Choroid plexus epithelial cell (primary cell): ENCODE data around the gene FREM2.

Experiments used
- DNase-seq: peaks from one replicate; pipeline ENCODE4 v3.0.0-alpha.2; 2010; ENCODE audit warnings: low read depth
- H3K4me3 ChIP-seq: 2 replicates; pipeline ENCODE4 v1.5.1; 2011; ENCODE audit warnings: low read depth, mild to moderate bottlenecking, control low read depth, low read length, moderate library complexity
- TF ChIP-seq, protein P1 (sequence below): conservative IDR thresholded peaks from 2 replicates; pipeline ENCODE4 v1.5.1; 2011; ENCODE audit warnings: low read depth, mild to moderate bottlenecking, control low read depth, inconsistent platforms, low read length, moderate library complexity

The FREM2 gene

DNA sequence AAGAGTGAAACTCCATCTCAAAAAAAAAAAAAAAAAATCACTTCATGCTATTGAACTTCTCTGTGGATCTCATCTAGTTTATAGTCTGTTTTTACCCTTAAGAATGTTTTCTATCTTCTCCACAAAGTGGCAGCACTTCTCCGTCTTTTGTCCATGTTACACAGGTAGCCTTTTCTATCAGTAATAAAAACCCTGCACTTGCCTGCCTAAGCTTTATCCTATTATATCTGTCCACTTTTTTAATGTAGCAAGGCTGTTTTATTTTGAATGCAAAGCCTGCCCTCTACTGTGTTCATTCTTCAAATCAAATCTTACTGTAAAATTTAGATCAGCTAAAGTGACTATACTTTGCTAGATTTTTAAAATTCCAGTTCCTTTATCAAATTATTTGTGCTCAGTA is 179.8 kb downstream of the FREM2 start:
- H3K4me3 ChIP-seq = no peak overlapping the region
- peak; percentile 44 for DNase-seq
- TF ChIP-seq, protein P1, sequence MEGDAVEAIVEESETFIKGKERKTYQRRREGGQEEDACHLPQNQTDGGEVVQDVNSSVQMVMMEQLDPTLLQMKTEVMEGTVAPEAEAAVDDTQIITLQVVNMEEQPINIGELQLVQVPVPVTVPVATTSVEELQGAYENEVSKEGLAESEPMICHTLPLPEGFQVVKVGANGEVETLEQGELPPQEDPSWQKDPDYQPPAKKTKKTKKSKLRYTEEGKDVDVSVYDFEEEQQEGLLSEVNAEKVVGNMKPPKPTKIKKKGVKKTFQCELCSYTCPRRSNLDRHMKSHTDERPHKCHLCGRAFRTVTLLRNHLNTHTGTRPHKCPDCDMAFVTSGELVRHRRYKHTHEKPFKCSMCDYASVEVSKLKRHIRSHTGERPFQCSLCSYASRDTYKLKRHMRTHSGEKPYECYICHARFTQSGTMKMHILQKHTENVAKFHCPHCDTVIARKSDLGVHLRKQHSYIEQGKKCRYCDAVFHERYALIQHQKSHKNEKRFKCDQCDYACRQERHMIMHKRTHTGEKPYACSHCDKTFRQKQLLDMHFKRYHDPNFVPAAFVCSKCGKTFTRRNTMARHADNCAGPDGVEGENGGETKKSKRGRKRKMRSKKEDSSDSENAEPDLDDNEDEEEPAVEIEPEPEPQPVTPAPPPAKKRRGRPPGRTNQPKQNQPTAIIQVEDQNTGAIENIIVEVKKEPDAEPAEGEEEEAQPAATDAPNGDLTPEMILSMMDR = peak; percentile 5

- TF ChIP-seq, protein P1 = no peak
- no peak for DNase-seq
- no peak overlapping the region for H3K4me3 ChIP-seq
These were observed 181.5 kb downstream of the FREM2 start for GRCh38 chr13:38868399-38868798.

- TF ChIP-seq, protein P1 = no peak
- H3K4me3 ChIP-seq = no peak overlapping the region
- no peak for DNase-seq
These were observed 182.0 kb downstream of the FREM2 start for GRCh38 chr13:38868870-38869269.

GRCh38 chr13:38871275-38871674 is 184.4 kb downstream of the FREM2 start:
- TF ChIP-seq, protein P1 = no peak
- no peak overlapping the region for H3K4me3 ChIP-seq
- no peak for DNase-seq

- peak; percentile 51 for DNase-seq
- no peak overlapping the region for H3K4me3 ChIP-seq
- TF ChIP-seq, protein P1 = peak; percentile 73
These were observed 185.8 kb downstream of the FREM2 start for GRCh38 chr13:38872693-38873092.

- no peak for DNase-seq
- TF ChIP-seq, protein P1 = no peak
- H3K4me3 ChIP-seq = no peak overlapping the region
These were observed 188.5 kb downstream of the FREM2 start for GRCh38 chr13:38875186-38875875.

DNA sequence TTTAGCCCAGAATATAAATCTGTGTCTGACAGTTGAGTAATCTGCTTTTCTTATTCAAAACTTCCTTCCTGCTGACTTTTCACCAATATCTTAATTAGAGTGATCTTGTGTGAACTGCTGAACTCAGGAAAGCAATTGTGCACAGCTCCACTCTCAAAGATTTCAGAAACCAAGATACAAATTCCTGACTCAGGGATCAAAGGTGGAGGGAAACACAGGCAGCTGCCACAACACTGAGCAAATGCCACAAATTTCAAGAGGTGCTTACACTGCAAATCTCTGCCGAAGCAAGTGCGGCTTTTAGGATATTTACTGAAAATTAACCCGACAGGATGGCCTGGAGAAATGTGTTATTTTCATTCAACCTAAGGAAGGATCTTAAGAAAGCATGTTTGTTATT is 192.4 kb downstream of the FREM2 start:
- DNase-seq = peak; percentile 43
- TF ChIP-seq, protein P1 = no peak
- no peak overlapping the region for H3K4me3 ChIP-seq
